H1 (cell line): Measurements from ENCODE around the gene NKX2-4. TPM values are rescaled to one million over a fixed set of nuclear protein-coding genes. Genes with fewer than 3 reads are reported as not detected.
A peak's percentile ranks its signal among the peaks of the same experiment; 100 is the strongest.

Experiments used
- CTCF ChIA-PET: fragments of 300-600 bp; sonication (Branson Sonifier 250); formaldehyde crosslinking; loops from one replicate; lab custom pipeline; 2021; ENCODE audit not compliant: partially characterized antibody; lab: Charles Lee
- POLR2A ChIA-PET: fragments of 300-600 bp; sonication (Branson Sonifier 250); formaldehyde crosslinking; loops from one replicate; lab custom pipeline; 2021; ENCODE audit warnings: inconsistent platforms; ENCODE audit not compliant: partially characterized antibody; lab: Charles Lee
- DNase-seq, 2 experiments: peaks; one replicate each; pipeline versions ENCODE4 v3.0.0 to v3.0.0-alpha.2; 2010 to 2022; ENCODE audit warnings: low spot score in 2 of 2, low read depth in 1 of 2, mixed read lengths in 1 of 2
- FAIRE-seq: peaks from 2 replicates; lab custom pipeline; 2011; peaks lifted over from hg19 to GRCh38; lab: Jason Lieb, UNC
- H2AFZ ChIP-seq: 2 replicates; pipeline ENCODE4 v1.8.1; 2012; ENCODE audit warnings: low read length, inconsistent platforms
- H2AK5ac ChIP-seq: 2 replicates; pipeline ENCODE4 v1.6.1; 2013; ENCODE audit warnings: low read depth, low read length
- H2BK120ac ChIP-seq: replicated peaks from 2 replicates; pipeline ENCODE3; 2013; ENCODE audit warnings: low read depth, low read length, inconsistent platforms
- H2BK12ac ChIP-seq: 2 replicates; pipeline ENCODE4 v1.6.1; 2013; ENCODE audit warnings: low read depth, low read length
- H2BK15ac ChIP-seq: 2 replicates; pipeline ENCODE4 v1.6.1; 2013; ENCODE audit warnings: low read length
- H2BK20ac ChIP-seq: 2 replicates; pipeline ENCODE4 v1.6.1; 2013; ENCODE audit warnings: low read length
- H2BK5ac ChIP-seq: 2 replicates; pipeline ENCODE4 v1.6.1; 2013; ENCODE audit warnings: low read depth, low read length
- H3K14ac ChIP-seq: 2 replicates; pipeline ENCODE4 v1.6.1; 2013; ENCODE audit warnings: inconsistent platforms; ENCODE audit not compliant: insufficient read length
- H3K18ac ChIP-seq: 2 replicates; pipeline ENCODE4 v1.6.1; 2013; ENCODE audit warnings: low read length; ENCODE audit errors: extremely low read depth
- H3K23ac ChIP-seq: 2 replicates; pipeline ENCODE4 v1.6.1; 2013; ENCODE audit warnings: inconsistent platforms; ENCODE audit not compliant: insufficient read length
- H3K23me2 ChIP-seq: 2 replicates; pipeline ENCODE4 v1.6.1; 2013; ENCODE audit warnings: low read depth, low read length
- H3K27ac ChIP-seq: 2 replicates; pipeline ENCODE4 v1.6.1; 2011; ENCODE audit warnings: low read depth, low read length, inconsistent platforms
- H3K27me3 ChIP-seq, 4 experiments: replicated peaks in 1 of 4; 1 replicate in 1 of 4; 2 replicates in 3 of 4; pipeline versions ENCODE4 v1.6.1 to v1.8.1; 2011 to 2013; ENCODE audit warnings: low read length in 3 of 4, mild to moderate bottlenecking in 3 of 4, inconsistent platforms in 2 of 4, mixed read lengths in 2 of 4, moderate library complexity in 1 of 4; ENCODE audit not compliant: control insufficient read depth in 3 of 4, insufficient read depth in 3 of 4; ENCODE audit errors: extremely low read depth in 1 of 4
- H3K36me3 ChIP-seq, 4 experiments: 2 replicates each; pipeline versions ENCODE4 v1.6.1 to v1.8.1; 2011 to 2013; ENCODE audit warnings: mild to moderate bottlenecking in 4 of 4, low read length in 3 of 4, moderate library complexity in 2 of 4, control low read depth in 1 of 4, inconsistent platforms in 1 of 4; ENCODE audit not compliant: insufficient read depth in 4 of 4, control insufficient read depth in 2 of 4
- H3K4ac ChIP-seq: replicated peaks from 2 replicates; pipeline ENCODE3; 2013; ENCODE audit warnings: low read length, low read depth, mixed read lengths, inconsistent platforms; ENCODE audit not compliant: insufficient read length
- H3K4me1 ChIP-seq, 4 experiments: replicated peaks in 1 of 4; 1 replicate in 1 of 4; 2 replicates in 3 of 4; pipeline versions ENCODE4 v1.6.1 to v1.8.1; 2011 to 2013; ENCODE audit warnings: low read length in 3 of 4, inconsistent platforms in 2 of 4, mixed read lengths in 1 of 4; ENCODE audit not compliant: insufficient read depth in 4 of 4, control insufficient read depth in 3 of 4
- H3K4me2 ChIP-seq, 2 experiments: 2 replicates each; pipeline versions ENCODE4 v1.6.1 to v1.8.1; 2011 to 2013; ENCODE audit warnings: low read depth in 2 of 2, low read length in 2 of 2, control low read depth in 1 of 2, inconsistent platforms in 1 of 2, mild to moderate bottlenecking in 1 of 2; ENCODE audit not compliant: insufficient read depth in 1 of 2
- H3K4me3 ChIP-seq, 4 experiments: fragments of 200-600, 300-600 bp in 1 of 4; sonication (generic), shearing (Covaris generic), sonication (Bioruptor Twin) in 1 of 4; 2 replicates each; pipeline versions ENCODE4 v1.5.1 to v1.8.1; 2011 to 2016; ENCODE audit warnings: low read length in 4 of 4, low read depth in 3 of 4, control low read depth in 2 of 4, inconsistent platforms in 2 of 4, mild to moderate bottlenecking in 2 of 4, mixed read lengths in 1 of 4, moderate library complexity in 1 of 4; ENCODE audit not compliant: insufficient read depth in 2 of 4; ENCODE audit errors: extremely low read depth in 1 of 4
- H3K56ac ChIP-seq: replicated peaks from 2 replicates; pipeline ENCODE3; 2013; ENCODE audit warnings: low read depth, mild to moderate bottlenecking, mixed read lengths, low read length, inconsistent platforms; ENCODE audit not compliant: insufficient read length
- H3K79me1 ChIP-seq: 2 replicates; pipeline ENCODE4 v1.6.1; 2013; ENCODE audit warnings: low read depth, low read length, control low read depth
- H3K79me2 ChIP-seq, 2 experiments: 2 replicates each; pipeline versions ENCODE4 v1.6.1 to v1.8.1; 2012 to 2013; ENCODE audit warnings: low read length in 2 of 2, mild to moderate bottlenecking in 2 of 2, inconsistent platforms in 1 of 2; ENCODE audit not compliant: insufficient read depth in 2 of 2, control insufficient read depth in 1 of 2
- H3K9ac ChIP-seq, 4 experiments: replicated peaks in 1 of 4; 1 replicate in 1 of 4; 2 replicates in 3 of 4; pipeline versions ENCODE4 v1.6.1 to v1.8.1; 2011 to 2013; ENCODE audit warnings: low read depth in 3 of 4, low read length in 3 of 4, control low read depth in 2 of 4, mild to moderate bottlenecking in 2 of 4, moderate library complexity in 2 of 4, inconsistent platforms in 1 of 4; ENCODE audit errors: extremely low read depth in 1 of 4
- H3K9me3 ChIP-seq, 2 experiments: 2 replicates each; pipeline versions ENCODE4 v1.6.1 to v1.8.1; 2012 to 2013; ENCODE audit warnings: mild to moderate bottlenecking in 2 of 2, moderate library complexity in 2 of 2, control low read depth in 1 of 2, inconsistent platforms in 1 of 2, low read depth in 1 of 2, low read length in 1 of 2, mixed read lengths in 1 of 2; ENCODE audit not compliant: insufficient read depth in 2 of 2
- H4K20me1 ChIP-seq, 2 experiments: replicated peaks in 1 of 2; 2 replicates each; pipeline versions ENCODE3 to v1.8.1; 2011 to 2013; ENCODE audit warnings: inconsistent platforms in 2 of 2, low read length in 2 of 2, mild to moderate bottlenecking in 1 of 2; ENCODE audit not compliant: insufficient read depth in 2 of 2, control insufficient read depth in 1 of 2
- H4K5ac ChIP-seq: 2 replicates; pipeline ENCODE4 v1.6.1; 2013; ENCODE audit warnings: low read length, low read depth, mixed read lengths, inconsistent platforms; ENCODE audit not compliant: insufficient read length
- H4K8ac ChIP-seq: 2 replicates; pipeline ENCODE4 v1.8.0; 2013; ENCODE audit warnings: mild to moderate bottlenecking, moderate library complexity, low read length, inconsistent platforms; ENCODE audit not compliant: insufficient read depth; ENCODE audit errors: extremely low read depth
- H4K91ac ChIP-seq: replicated peaks from 2 replicates; pipeline ENCODE3; 2013; ENCODE audit warnings: low read length, mixed read lengths, inconsistent platforms; ENCODE audit not compliant: insufficient read length
- BCL11A ChIP-seq, 2 experiments: IDR thresholded peaks; one replicate each; pipeline ENCODE4 v1.6.1; 2011; ENCODE audit warnings: low read depth in 2 of 2, low read length in 2 of 2, mild to moderate bottlenecking in 2 of 2
- CTBP2 ChIP-seq: IDR thresholded peaks from 2 replicates; pipeline ENCODE4 v1.7.0; 2011; ENCODE audit warnings: borderline replicate concordance, mild to moderate bottlenecking, moderate library complexity, mixed read lengths, low read length; ENCODE audit not compliant: insufficient read depth, insufficient read length
- MAFK ChIP-seq: IDR thresholded peaks from 2 replicates; pipeline ENCODE4 v1.6.1; 2012; ENCODE audit warnings: low read depth, mild to moderate bottlenecking, improper control_type of control experiment, low read length
- RNF2 ChIP-seq: fragments of 200-900, 300-1000 bp; sonication (generic); IDR thresholded peaks from 2 replicates; pipeline ENCODE4 v1.7.1; 2016; ENCODE audit warnings: borderline replicate concordance, low read depth, mild to moderate bottlenecking, antibody characterized with exemption, low read length; ENCODE audit not compliant: poor library complexity, severe bottlenecking; ENCODE audit errors: missing control alignments
- WGBS, 2 experiments: shearing (Covaris generic) in 1 of 2; methylation state at CpG; one replicate each; pipeline versions ENCODE4 v1.1.6 to v1.1.7; 2013 to 2015; ENCODE audit warnings: low lambda C conversion rate in 2 of 2, mixed read lengths in 2 of 2, inconsistent platforms in 1 of 2, low coverage in 1 of 2, missing lambda C conversion rate in 1 of 2; ENCODE audit not compliant: insufficient replicate concordance in 2 of 2, insufficient coverage in 1 of 2, insufficient read length in 1 of 2; ENCODE audit errors: extremely low coverage in 1 of 2, missing lambda C conversion rate in 1 of 2; 5-methylcytosine and 5-hydroxymethylcytosine counted together
- polyA plus RNA-seq, 7 experiments: library from polyadenylated mRNA; depleted of rRNA in 3 of 7; stranded (reverse) in 5 of 7; unstranded in 2 of 7; fragments of >200 nt in 5 of 7; fragments of 200-250 nt in 2 of 7; gene quantifications; 1 replicate in 5 of 7; 2 replicates in 1 of 7; 4 replicates in 1 of 7; pipeline versions ENCODE4 v1.2.1 to v1.2.3, GENCODE V29; 2011 to 2013; ENCODE audit warnings: missing spikeins in 2 of 7, mixed read lengths in 2 of 7
- total RNA-seq: library from RNA; stranded (reverse); fragmentation: NEBNext Ultra II Directional; extraction: Animal tissue kit (Norgen Biotek cat#: 25700); gene quantifications from 2 replicates; pipeline ENCODE4 v1.2.1, GENCODE V29; 2021

NKX2-4 gene
- total and polyA plus RNA-seq, 2 of the 8 experiments (the other 6 are each of a cell fraction or from before 2014, with no cell fraction given) = 0.12 to 0.37 TPM

GRCh38 chr20:21393166-21393565 is 4.2 kb downstream of the NKX2-4 start:
- Histone ChIP-seq H2AFZ (no peak overlapping the region), H3K23me2 (peaks cover 3% of the 10 kb centered on the region; the same call in 1 of the 2 replicates), H3K18ac (no peak overlapping the region), H3K9ac (no peak overlapping the region), H3K27me3 (peaks cover 49 to 73% (median 63%) of the 10 kb centered on the region in 4 experiments), H3K27ac (no peak overlapping the region), H3K79me2 (no peaks in the 10 kb centered on the region), H3K23ac (no peak overlapping the region), H2BK15ac (no peak overlapping the region), H3K36me3 (peaks cover 0 to 16% (median 4%) of the 10 kb centered on the region in 4 experiments; a peak in 3 of 8 replicates), H4K20me1 (peaks cover 0 to 7% of the 10 kb centered on the region in 2 experiments), H2BK5ac (no peak overlapping the region), H3K4ac (no peak overlapping the region), H4K5ac (no peak overlapping the region), H2BK12ac (no peak overlapping the region), H3K4me1 (no peaks in the 10 kb centered on the region; a peak in 1 of 7 replicates), H3K14ac (no peak overlapping the region), H3K56ac (no peak overlapping the region), H4K91ac (no peak overlapping the region), H3K4me2 (no peak overlapping the region), H2AK5ac (no peak overlapping the region), H3K9me3 (peaks cover 0 to 9% of the 10 kb centered on the region in 2 experiments; a peak in 1 of 4 replicates), H3K4me3 (no peak overlapping the region), H3K79me1 (no peaks in the 10 kb centered on the region), H2BK20ac (no peak overlapping the region), H4K8ac (no peak overlapping the region), H2BK120ac (no peak overlapping the region)
- CTCF ChIA-PET = no interaction called here
- peak; percentile 98 for TF ChIP-seq MAFK
- TF ChIP-seq BCL11A (IDR thresholded peaks at IDR 0.05; ENCODE audit: low read depth in 2 of 2, low read length in 2 of 2) = no peak
- TF ChIP-seq RNF2 = peak; percentile 89
- TF ChIP-seq CTBP2 = no peak
- POLR2A ChIA-PET = no interaction called here
- 50% methylated on average over 4 of the region's 4 CpGs; no CpG with 5 or more reads in 1 of the 2 experiments for WGBS, 2 experiments
- DNase-seq = no peak
- FAIRE-seq = no peak
